Measurements from ENCODE around the gene ZNF595.
"Not testable (repeated sequence)": the region's sequence is repeated elsewhere in the genome, so short reads cannot be mapped to it uniquely, and the experiment has no call there.

DNA sequence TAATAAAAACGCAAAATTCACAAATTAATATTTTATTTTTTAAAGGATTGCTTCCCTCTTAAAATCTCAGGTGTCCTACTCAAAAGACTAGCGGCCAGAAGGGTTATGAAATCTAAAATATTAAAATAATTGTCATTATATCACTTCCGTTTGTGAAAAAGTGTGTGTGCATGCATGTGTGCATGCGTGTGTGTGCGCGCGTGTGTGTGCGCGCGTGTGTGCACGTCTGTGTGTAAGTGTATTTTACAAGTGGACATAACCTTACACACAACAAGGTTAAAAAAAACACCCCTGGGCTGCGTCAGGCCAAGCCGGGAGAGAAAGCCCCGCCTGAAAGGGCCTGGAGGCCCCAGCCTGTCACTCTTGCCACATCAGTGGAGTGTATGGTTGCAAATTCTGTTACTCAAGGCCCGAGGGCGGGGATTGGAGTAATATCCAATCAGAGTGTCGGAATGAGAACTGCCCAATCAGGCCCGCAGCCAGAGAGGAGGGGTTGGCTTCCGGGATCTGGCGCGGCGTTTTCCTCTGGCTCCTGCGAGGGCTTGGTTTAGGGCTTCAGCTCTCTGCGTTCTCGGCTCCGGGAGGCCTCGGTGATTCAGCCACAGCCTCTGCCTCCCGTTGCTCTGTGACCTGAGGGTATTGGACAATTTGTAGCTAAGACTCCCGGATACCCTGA, at the start of gene ZNF595:
- TF ChIP-seq, protein P1, sequence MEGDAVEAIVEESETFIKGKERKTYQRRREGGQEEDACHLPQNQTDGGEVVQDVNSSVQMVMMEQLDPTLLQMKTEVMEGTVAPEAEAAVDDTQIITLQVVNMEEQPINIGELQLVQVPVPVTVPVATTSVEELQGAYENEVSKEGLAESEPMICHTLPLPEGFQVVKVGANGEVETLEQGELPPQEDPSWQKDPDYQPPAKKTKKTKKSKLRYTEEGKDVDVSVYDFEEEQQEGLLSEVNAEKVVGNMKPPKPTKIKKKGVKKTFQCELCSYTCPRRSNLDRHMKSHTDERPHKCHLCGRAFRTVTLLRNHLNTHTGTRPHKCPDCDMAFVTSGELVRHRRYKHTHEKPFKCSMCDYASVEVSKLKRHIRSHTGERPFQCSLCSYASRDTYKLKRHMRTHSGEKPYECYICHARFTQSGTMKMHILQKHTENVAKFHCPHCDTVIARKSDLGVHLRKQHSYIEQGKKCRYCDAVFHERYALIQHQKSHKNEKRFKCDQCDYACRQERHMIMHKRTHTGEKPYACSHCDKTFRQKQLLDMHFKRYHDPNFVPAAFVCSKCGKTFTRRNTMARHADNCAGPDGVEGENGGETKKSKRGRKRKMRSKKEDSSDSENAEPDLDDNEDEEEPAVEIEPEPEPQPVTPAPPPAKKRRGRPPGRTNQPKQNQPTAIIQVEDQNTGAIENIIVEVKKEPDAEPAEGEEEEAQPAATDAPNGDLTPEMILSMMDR (IDR thresholded peaks at IDR 0.05), result not testable (repeated sequence)
- TF ChIP-seq POLR2A, POLR2AphosphoS5 (IDR thresholded peaks at IDR 0.05): not testable (repeated sequence)

All from prostate gland (tissue), 2 donors.